GM21717 (cell line): Measurements from ENCODE around the gene FRMPD3.

Source experiments
- ATAC-seq: cut with Tn5 transposase; IDR thresholded peaks from one replicate; pipeline ENCODE4 v1.9.1; 2021; ENCODE audit warnings: mild to moderate bottlenecking, moderate library complexity; ENCODE audit not compliant: unreplicated experiment

FRMPD3 gene

DNA sequence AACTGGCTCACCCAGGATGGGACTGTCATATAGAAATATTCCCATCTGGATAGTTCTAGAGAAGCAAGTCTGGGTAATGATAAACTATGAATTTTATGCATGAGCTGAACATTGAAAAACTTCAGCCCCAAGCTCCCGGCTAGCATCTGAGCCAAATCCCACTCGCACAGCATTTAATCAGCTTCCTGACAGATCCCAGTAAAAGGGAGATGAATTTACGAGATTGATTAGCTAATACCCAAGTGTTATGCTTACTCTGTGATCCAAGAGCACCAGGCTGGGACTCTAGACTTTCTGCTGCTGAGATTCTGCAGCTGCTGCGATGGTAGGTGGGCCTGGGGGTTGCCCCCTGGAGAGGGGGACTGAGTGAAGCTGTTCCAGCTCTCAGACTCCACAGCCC lies 28.0 kb downstream of the FRMPD3 start:
- no peak for ATAC-seq

DNA sequence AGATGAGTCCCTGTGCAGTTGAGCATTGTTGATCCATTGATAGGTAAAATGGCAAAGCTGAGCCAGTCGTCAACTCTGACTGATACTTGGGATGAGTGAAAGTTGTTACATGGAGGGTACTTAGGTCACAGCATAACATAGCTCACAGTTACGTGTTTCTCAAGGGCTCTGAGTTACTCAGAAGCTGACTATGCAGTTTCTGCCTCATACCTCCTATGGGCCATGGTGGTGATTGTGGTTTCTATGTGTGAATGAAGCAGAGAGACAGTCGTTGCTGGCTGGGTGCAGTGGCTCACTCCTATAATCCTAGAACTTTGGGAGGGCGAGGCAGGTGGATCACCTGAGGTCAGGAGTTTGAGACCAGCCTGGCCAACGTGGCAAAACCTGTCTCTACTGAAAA lies 30.8 kb downstream of the FRMPD3 start:
- no peak for ATAC-seq

DNA sequence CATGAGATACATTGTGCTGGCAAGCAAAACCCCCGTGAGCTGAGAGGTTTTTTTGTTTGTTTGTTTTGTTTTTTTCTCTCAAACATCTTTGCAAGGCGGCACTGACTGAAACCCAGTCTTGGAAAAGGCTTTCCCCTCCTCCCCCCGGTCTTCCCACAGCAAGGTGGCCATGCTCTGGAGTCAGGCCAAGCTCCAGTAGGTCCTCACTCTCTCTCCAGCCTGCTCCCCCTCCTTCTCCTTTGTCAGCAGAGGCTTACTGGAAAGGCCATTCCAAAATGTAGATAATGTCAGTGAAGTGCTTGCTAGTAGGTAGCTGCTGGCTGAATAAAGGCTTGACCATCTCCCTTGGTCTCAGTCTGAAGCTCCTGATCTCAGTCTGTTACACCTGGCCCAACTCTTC lies 32.6 kb downstream of the FRMPD3 start:
- ATAC-seq: no peak

DNA sequence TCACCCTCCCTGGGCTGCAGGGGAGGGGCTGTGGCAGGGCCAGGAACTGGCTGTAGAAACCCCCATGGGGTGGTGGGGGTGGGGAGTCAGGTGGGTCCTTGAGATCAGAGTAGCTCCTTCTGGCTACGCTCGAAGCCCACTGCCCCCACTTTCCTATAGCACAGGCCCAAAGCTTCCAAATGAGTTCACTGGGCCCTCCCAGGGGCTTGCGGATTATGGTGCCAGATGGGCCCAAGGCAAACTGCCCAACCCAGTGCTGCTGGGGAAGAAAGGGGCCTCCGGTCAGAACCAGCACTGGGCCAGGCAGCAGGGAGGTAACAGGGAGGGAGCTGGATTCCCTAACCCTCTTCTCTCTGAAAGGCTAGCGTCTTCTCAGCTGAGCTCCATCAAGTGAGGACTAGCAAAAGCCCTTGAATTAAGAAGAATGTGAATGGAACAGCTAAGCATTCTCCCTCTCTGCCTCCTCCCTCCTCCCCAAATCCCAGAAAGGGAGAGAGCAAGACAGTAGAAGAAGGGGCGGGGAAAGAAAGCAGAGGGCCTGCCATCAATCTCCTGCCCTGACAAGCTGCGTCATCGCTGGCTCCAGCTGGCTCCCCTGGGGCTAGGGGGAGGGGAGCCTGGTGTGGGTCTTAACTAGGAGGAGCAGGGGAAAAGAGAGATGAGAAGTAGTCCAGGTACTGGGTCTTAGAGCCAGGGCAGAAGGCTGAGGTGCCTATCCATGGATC lies 34.7 kb downstream of the FRMPD3 start:
- no peak for ATAC-seq

DNA sequence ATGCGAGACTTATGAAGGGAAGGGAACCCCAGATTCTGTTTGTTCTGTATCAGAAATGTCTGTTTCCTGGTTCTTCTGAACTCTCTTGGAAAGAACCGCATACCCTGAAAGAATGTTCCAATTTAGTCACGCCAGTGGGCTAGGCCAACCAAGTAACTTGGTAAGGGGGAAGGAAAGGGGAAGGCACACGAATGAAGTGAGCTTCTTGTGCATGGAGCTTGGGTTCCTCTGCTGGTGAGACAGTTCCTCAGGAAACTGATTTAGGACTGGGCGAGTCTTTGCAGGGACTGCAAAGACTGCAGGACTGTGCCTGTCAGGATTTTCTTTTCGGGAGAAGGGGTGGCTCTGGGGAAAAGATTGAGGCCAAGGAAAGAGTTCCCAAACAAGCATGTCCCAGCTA lies 35.6 kb downstream of the FRMPD3 start:
- no peak for ATAC-seq

DNA sequence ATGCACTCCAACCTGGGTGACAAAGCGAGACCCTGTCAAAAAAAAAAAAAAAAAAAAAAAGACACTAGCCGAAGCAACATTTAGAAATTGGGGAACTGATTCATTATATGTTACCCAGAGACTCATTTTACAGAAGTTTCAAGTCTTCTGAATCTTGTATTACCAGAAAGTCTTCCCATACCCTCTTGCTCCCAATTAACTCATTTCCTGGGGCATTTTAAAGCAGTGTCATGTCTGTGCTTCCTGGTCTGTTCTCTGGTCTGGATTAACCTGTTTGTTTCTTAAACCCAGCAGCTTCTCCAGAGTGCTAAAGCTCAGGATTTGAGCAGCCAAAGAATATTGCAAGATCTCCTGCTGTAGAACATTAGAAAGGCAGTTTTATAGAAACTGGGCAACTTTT lies 43.7 kb downstream of the FRMPD3 start:
- ATAC-seq: no peak

DNA sequence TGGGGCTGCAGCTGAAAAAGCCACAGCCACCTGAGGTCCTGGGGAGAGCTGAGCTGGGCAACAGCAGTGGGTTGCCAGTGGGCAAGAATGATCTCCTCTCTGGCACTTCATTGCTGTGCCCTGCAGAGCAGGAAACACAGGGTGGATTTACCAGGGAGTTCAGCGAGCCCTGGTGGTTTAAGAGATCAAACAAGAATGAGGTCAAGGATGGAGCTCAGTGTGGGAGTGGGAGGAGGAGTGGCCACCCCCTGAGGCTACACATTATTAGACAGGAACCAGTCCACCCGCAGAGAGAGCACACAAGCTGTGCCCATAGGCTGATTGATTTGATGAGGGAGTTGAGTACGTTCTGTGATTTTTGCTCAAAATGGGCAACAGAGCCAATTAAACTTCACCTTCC lies 47.3 kb downstream of the FRMPD3 start:
- ATAC-seq: no peak
